HG02884 (cell line): ENCODE data around the gene HSPA1B.
"Not testable (repeated sequence)": the region's sequence is repeated elsewhere in the genome, so short reads cannot be mapped to it uniquely, and the experiment has no call there.

Source experiments
- ATAC-seq: cut with Tn5 transposase; IDR thresholded peaks from one replicate; pipeline ENCODE4 v1.9.1; 2021; ENCODE audit warnings: mild to moderate bottlenecking, moderate library complexity; ENCODE audit not compliant: unreplicated experiment

The HSPA1B gene

GRCh38 chr6:31797588-31797987 lies 29.9 kb upstream of the HSPA1B start:
- no peak for ATAC-seq

DNA sequence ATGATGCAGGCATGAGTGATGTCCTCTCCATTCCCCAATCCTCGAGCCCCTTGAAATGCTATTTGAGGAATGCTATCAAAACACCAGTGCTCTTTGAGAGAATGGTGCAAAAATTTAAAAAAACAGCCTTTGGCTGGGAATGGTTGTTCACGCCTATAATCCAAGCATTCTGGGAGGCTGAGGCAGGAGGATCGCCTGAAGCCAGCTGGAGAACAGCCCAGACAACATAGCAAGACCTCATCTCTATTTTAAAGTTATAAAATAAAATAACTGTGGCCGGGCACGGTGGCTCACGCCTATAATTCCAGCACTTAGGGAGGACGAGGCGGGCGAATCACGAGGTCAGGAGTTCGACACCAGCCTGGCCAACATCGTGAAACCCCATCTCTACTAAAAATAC lies 27.8 kb upstream of the HSPA1B start:
- no peak for ATAC-seq

DNA sequence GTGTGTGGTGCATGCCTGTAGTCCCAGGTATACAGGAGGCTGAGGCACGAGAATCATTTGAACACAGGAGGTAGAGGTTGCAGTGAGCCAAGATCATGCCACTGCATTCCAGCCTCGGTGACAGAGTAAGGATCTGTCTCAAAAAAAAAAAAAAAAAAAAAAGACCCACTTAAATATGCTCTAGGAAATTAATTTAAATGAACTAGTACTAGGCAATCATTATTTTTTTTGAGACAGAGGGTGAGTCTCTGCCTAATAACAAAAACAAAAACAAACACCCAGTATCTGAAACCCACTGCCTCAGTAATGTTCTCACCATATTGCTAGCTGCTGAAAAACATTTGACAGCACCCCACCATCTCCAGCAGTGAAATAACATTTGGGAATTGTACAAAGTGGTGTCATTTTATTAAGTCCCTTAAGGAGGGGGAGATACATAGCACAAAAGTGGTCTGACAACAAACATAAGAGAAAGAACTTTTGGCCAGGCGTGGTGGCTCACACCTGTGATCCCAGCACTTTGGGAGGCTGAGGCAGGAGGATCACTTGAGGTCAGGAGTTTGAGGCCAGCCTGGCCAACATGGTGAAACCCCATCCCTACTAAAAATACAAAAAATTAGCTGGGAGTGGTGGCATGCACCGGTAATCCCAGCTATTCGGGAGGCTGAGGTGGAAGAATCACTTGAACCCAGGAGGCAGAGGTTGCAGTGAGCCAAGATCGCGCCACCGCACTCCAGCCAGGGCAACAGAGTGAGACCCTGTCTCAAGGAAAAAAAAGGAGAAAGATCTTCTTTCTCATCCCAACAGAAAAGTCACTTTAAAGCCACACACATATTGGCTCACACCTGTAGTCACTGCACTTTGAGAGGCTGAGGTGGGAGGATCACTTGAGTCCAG lies 26.3 kb upstream of the HSPA1B start:
- ATAC-seq: not testable (repeated sequence)

DNA sequence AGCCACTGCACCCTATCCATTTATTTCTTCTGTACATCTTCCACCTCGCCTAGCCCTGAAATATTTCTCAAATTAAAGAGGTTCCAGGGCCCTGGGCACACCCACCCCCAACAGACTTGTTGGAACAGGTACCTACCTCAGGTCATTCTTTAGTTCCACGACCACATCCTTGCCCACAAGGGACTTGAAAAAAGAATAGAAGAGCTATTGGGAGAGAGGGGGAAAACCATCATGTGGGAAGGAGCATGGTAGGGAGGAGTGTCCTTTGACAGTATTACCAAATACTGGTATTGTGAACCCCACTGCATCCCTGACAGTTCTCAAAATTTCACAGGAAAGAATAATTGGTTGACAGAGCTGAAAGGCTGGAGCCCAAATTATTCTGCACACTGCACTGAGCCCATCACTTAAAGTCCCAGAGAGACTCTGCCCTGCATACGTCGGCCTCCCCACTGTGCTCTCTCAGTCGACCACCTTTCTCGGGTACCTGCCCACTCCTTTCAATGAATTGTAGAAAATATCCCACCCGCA lies 21.5 kb upstream of the HSPA1B start:
- peak; percentile 5 for ATAC-seq

GRCh38 chr6:31806470-31807272 lies 20.9 kb upstream of the HSPA1B start, which contains the start of gene LSM2:
LSM2 (minus strand) TSS chr6:31806966; CDS start chr6:31806757, 209 bp downstream.
- ATAC-seq: peak; percentile 81

- ATAC-seq: not testable (repeated sequence)
Observed at GRCh38 chr6:31808599-31808998, 18.9 kb upstream of the HSPA1B start.

GRCh38 chr6:31811645-31812044 lies 15.9 kb upstream of the HSPA1B start:
- no peak for ATAC-seq

DNA sequence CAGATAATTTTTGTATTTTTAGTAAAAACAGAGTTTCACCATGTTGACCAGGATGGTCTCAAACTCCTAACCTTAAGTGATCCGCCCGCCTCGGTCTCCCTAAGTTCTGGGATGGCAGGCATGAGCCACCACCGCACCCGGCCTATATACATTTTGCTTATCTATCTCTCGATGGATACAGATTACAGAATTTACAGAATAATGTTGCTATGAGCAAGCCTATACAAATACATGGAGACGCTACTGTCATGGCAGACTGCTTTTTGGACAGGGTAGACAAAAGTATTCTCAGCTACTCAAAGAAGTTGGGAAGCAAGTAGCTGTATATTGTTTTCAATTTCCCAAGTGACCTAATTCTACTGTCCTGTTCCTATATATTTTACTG lies 14.1 kb upstream of the HSPA1B start:
- ATAC-seq: no peak

GRCh38 chr6:31814677-31815024 lies 12.9 kb upstream of the HSPA1B start:
- no peak for ATAC-seq

GRCh38 chr6:31815025-31815838 lies 12.3 kb upstream of the HSPA1B start, which contains the start of the genes HSPA1A and HSPA1L:
HSPA1A (plus strand) TSS chr6:31815543; CDS start chr6:31815757, 214 bp downstream.
HSPA1L (minus strand) TSS chr6:31815283; CDS start chr6:31811972, 3,311 bp downstream.
- no peak for ATAC-seq

DNA sequence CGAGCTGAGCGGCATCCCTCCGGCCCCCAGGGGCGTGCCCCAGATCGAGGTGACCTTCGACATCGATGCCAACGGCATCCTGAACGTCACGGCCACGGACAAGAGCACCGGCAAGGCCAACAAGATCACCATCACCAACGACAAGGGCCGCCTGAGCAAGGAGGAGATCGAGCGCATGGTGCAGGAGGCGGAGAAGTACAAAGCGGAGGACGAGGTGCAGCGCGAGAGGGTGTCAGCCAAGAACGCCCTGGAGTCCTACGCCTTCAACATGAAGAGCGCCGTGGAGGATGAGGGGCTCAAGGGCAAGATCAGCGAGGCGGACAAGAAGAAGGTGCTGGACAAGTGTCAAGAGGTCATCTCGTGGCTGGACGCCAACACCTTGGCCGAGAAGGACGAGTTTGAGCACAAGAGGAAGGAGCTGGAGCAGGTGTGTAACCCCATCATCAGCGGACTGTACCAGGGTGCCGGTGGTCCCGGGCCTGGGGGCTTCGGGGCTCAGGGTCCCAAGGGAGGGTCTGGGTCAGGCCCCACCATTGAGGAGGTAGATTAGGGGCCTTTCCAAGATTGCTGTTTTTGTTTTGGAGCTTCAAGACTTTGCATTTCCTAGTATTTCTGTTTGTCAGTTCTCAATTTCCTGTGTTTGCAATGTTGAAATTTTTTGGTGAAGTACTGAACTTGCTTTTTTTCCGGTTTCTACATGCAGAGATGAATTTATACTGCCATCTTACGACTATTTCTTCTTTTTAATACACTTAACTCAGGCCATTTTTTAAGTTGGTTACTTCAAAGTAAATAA lies 10.2 kb upstream of the HSPA1B start:
- not testable (repeated sequence) for ATAC-seq

DNA sequence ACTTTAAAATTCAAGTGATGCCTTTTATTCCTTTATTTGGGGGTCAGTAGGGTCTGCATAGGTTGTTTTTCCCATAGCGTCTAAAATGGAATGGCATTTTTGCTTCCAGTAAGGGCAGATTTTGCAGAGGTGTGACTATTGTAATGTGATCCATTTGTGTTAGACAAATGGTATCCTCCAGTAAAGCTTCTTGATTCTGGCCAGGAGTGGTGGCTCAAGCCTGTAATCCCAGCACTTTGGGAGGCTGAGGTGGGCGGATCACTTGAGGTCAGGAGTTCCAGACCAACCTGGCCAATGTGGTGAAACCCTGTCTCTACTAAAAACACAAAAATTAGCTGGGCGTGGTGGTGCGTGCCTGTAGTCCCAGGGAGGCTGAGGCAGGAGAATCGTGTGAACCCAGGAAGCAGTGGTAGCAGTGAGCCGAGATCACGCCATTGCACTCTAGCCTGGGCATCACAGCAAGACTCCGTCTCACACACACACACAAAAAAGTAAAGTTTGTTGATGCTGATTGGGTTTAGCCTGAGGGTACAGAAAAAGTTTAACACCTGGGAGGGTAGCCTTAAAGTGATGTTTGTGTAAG lies 9.5 kb upstream of the HSPA1B start:
- not testable (repeated sequence) for ATAC-seq

- ATAC-seq: no peak
Observed at GRCh38 chr6:31819871-31820299, 7.7 kb upstream of the HSPA1B start.

GRCh38 chr6:31820399-31820798 lies 7.1 kb upstream of the HSPA1B start:
- ATAC-seq: not testable (repeated sequence)

- no peak for ATAC-seq
Observed at GRCh38 chr6:31821301-31822035, 6.1 kb upstream of the HSPA1B start.

- no peak for ATAC-seq
Observed at GRCh38 chr6:31822036-31822821, 5.3 kb upstream of the HSPA1B start.

- ATAC-seq: not testable (repeated sequence)
Observed at GRCh38 chr6:31823592-31824196, 3.8 kb upstream of the HSPA1B start.
